Measurements from ENCODE around the gene GNB2. TPM values are rescaled to one million over a fixed set of nuclear protein-coding genes. Genes with fewer than 3 reads are reported as not detected.

Gene GNB2
- total and polyA plus RNA-seq, 8 donors = 52.9 to 290 (median 161) TPM

GRCh38 chr7:100641860-100642533 lies 31.5 kb upstream of the GNB2 start:
- 66 to 82% (median 70%) methylated on average over 10 of the region's 10 CpGs for WGBS, 5 donors
- Histone ChIP-seq H3K4me3 (no peak overlapping the region), H3K4me1 (peaks cover 0 to 7% (median 6%) of the 10 kb centered on the region in 4 donors)

DNA sequence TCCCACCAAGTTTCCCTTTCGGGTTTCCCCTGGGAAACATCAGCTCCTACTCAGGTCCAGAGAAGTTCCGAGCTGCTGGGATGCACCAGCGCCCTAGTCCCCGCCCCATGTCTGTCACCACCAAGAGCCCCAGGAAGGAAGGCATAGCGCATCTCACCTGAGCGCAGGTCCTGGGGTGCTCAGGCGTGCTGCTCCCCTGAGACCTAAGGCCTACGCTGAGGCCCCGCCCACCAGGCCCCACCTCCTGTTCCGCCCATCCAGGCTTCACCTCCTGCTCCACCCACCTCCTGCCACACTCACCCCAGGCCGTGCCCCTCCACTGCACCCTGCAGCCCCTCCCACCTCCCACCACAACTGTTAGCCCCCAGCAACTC lies 31.0 kb upstream of the GNB2 start:
- WGBS, 5 donors = 37 to 57% (median 49%) methylated on average over 5 to 11 of the region's 11 CpGs
- TF ChIP-seq, protein P1, sequence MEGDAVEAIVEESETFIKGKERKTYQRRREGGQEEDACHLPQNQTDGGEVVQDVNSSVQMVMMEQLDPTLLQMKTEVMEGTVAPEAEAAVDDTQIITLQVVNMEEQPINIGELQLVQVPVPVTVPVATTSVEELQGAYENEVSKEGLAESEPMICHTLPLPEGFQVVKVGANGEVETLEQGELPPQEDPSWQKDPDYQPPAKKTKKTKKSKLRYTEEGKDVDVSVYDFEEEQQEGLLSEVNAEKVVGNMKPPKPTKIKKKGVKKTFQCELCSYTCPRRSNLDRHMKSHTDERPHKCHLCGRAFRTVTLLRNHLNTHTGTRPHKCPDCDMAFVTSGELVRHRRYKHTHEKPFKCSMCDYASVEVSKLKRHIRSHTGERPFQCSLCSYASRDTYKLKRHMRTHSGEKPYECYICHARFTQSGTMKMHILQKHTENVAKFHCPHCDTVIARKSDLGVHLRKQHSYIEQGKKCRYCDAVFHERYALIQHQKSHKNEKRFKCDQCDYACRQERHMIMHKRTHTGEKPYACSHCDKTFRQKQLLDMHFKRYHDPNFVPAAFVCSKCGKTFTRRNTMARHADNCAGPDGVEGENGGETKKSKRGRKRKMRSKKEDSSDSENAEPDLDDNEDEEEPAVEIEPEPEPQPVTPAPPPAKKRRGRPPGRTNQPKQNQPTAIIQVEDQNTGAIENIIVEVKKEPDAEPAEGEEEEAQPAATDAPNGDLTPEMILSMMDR (IDR thresholded peaks at IDR 0.05) = no peak
- TF ChIP-seq EP300 (IDR thresholded peaks at IDR 0.05) (no peak), POLR2AphosphoS5 (IDR thresholded peaks at IDR 0.05) (no peak), POLR2A (IDR thresholded peaks at IDR 0.05) (no peak)
- DNase-seq = peak; percentile 38 to 70

More at GRCh38 chr7:100641860-100642533, 31.5 kb upstream of the GNB2 start:
- Histone ChIP-seq H3K27me3 (peaks cover 0 to 57% (median 26%) of the 10 kb centered on the region in 3 donors), H3K27ac (peak overlapping the region in 1 of 5 donors; percentile 3), H3K9me3 (no peaks in the 10 kb centered on the region), H3K36me3 (no peaks in the 10 kb centered on the region)
- intact Hi-C loops (cut with DNase I; ENCODE audit: low total_unique reads) = no loop called here
- TF ChIP-seq POLR2AphosphoS5 (IDR thresholded peaks at IDR 0.05) = no peak
- TF ChIP-seq, protein P1 (IDR thresholded peaks at IDR 0.05) = no peak
- no peak for TF ChIP-seq POLR2A (IDR thresholded peaks at IDR 0.05)
- TF ChIP-seq EP300 (IDR thresholded peaks at IDR 0.05) = no peak
- DNase-seq = no peak

DNA sequence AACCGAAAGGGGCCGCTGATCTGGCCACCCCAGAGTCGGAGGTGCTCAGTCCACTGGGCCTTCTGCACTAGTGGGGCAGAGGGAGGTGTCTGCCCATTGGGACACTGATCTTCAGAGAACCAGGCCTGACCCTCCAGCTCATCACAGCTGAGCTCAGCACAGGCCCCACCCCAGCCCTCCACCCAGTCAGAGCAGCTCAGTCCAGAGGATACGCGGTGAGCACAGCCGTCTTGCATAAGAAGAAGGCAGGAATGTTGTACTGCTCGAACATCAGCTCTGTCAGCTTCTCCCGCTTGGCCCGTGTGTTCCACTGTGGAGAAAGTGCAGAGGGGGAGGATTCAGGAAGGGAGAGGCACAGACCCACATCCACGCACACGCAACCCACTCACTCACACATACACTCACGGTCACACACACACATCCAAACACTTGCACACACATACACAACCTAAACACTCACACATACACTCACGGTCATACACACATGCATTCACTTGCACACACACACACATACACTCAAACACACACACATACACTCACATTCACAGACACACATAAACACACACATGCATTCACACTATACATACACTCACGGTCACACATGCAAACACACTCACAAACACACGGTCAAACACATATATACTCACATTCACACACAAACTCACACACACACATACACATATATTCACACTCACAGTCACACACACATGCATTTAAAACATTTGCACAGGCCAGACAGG lies 23.5 kb upstream of the GNB2 start:
- H3K27me3 ChIP-seq = peaks cover 4 to 86% (median 23%) of the 10 kb centered on the region in 3 donors
- no peak overlapping the region for H3K4me3 ChIP-seq
- WGBS, 5 donors = 73 to 79% (median 75%) methylated on average over 15 of the region's 15 CpGs

More for the DNA sequence above, 31.0 kb upstream of the GNB2 start:
- Histone ChIP-seq H3K9me3 (no peaks in the 10 kb centered on the region), H3K4me1 (peaks cover 0 to 7% (median 6%) of the 10 kb centered on the region in 4 donors), H3K36me3 (no peaks in the 10 kb centered on the region), H3K27ac (no peak overlapping the region), H3K4me3 (no peak overlapping the region), H3K27me3 (peaks cover 0 to 63% (median 31%) of the 10 kb centered on the region in 3 donors)
- intact Hi-C loops (cut with DNase I; ENCODE audit: low total_unique reads) = no loop called here

More for the DNA sequence above, 23.5 kb upstream of the GNB2 start:
- intact Hi-C loops (cut with DNase I; ENCODE audit: low total_unique reads) = no loop called here
- H3K4me1 ChIP-seq = no peaks in the 10 kb centered on the region
- TF ChIP-seq EP300 (IDR thresholded peaks at IDR 0.05) = no peak
- TF ChIP-seq POLR2AphosphoS5 (IDR thresholded peaks at IDR 0.05) = no peak
- TF ChIP-seq, protein P1 (IDR thresholded peaks at IDR 0.05) = no peak
- no peak for TF ChIP-seq POLR2A (IDR thresholded peaks at IDR 0.05)
- no peaks in the 10 kb centered on the region for H3K36me3 ChIP-seq
- DNase-seq = no peak
- no peaks in the 10 kb centered on the region for H3K9me3 ChIP-seq
- no peak overlapping the region for H3K27ac ChIP-seq

All from stomach (tissue), 9 donors.